Astrocyte (in vitro differentiated cells and primary cell): ENCODE results near the gene CD276. TPM values are rescaled to one million over a fixed set of nuclear protein-coding genes. Genes with fewer than 3 reads are reported as not detected.

Experiments used
- DNase-seq: peaks from one replicate; pipeline ENCODE4 v3.0.0-alpha.2; 2010; ENCODE audit warnings: low read depth
- FAIRE-seq: peaks from 2 replicates; lab custom pipeline; 2011; peaks lifted over from hg19 to GRCh38; lab: Jason Lieb, UNC
- H2AFZ ChIP-seq: 2 replicates; pipeline ENCODE4 v1.6.0; 2012; ENCODE audit warnings: low read depth, low read length, inconsistent platforms
- H3K27ac ChIP-seq: 2 replicates; pipeline ENCODE4 v1.5.1; 2011; ENCODE audit warnings: low read depth, low read length, inconsistent platforms
- H3K27me3 ChIP-seq: 2 replicates; pipeline ENCODE4 v1.6.0; 2011; ENCODE audit warnings: low read length, inconsistent platforms; ENCODE audit not compliant: insufficient read depth
- H3K36me3 ChIP-seq: 2 replicates; pipeline ENCODE4 v1.5.1; 2011; ENCODE audit warnings: low read length, inconsistent platforms; ENCODE audit not compliant: insufficient read depth
- H3K4me1 ChIP-seq: 2 replicates; pipeline ENCODE4 v1.5.1; 2011; ENCODE audit warnings: low read length, inconsistent platforms; ENCODE audit not compliant: insufficient read depth
- H3K4me2 ChIP-seq: 2 replicates; pipeline ENCODE4 v1.6.0; 2012; ENCODE audit warnings: low read length, inconsistent platforms
- H3K4me3 ChIP-seq: 2 replicates; pipeline ENCODE4 v1.5.1; 2011; ENCODE audit warnings: low read depth, mild to moderate bottlenecking, low read length, inconsistent platforms; ENCODE audit not compliant: insufficient read depth
- H3K79me2 ChIP-seq: 2 replicates; pipeline ENCODE4 v1.6.0; 2012; ENCODE audit warnings: mild to moderate bottlenecking, low read length, inconsistent platforms; ENCODE audit not compliant: insufficient read depth
- H3K9ac ChIP-seq: 2 replicates; pipeline ENCODE4 v1.6.0; 2012; ENCODE audit warnings: mild to moderate bottlenecking, low read length, inconsistent platforms
- H3K9me3 ChIP-seq: 2 replicates; pipeline ENCODE4 v1.5.1; 2012; ENCODE audit warnings: low read depth, mild to moderate bottlenecking, low read length, inconsistent platforms; ENCODE audit not compliant: insufficient read depth
- H4K20me1 ChIP-seq: 2 replicates; pipeline ENCODE4 v1.6.0; 2012; ENCODE audit warnings: low read length, inconsistent platforms; ENCODE audit not compliant: insufficient read depth
- H3K27ac Mint-ChIP-seq: one replicate; pipeline ENCODE4 v1.8.0; 2021; ENCODE audit warnings: mild to moderate bottlenecking, mixed read lengths; ENCODE audit not compliant: unreplicated experiment
- H3K27me3 Mint-ChIP-seq: one replicate; pipeline ENCODE4 v1.8.0; 2021; ENCODE audit warnings: low read depth, mixed read lengths; ENCODE audit not compliant: unreplicated experiment
- H3K36me3 Mint-ChIP-seq: one replicate; pipeline ENCODE4 v1.8.0; 2021; ENCODE audit warnings: low read depth, mixed read lengths; ENCODE audit not compliant: unreplicated experiment
- H3K4me1 Mint-ChIP-seq: one replicate; pipeline ENCODE4 v1.8.0; 2021; ENCODE audit warnings: low read depth, mixed read lengths; ENCODE audit not compliant: unreplicated experiment
- H3K4me3 Mint-ChIP-seq: one replicate; pipeline ENCODE4 v1.8.0; 2021; ENCODE audit warnings: mild to moderate bottlenecking, moderate library complexity, mixed read lengths; ENCODE audit not compliant: unreplicated experiment
- H3K9me3 Mint-ChIP-seq: one replicate; pipeline ENCODE4 v1.8.0; 2021; ENCODE audit warnings: mild to moderate bottlenecking, mixed read lengths; ENCODE audit not compliant: unreplicated experiment
- CTCF ChIP-seq: IDR thresholded peaks from 2 replicates; pipeline ENCODE4 v1.5.1; 2011; ENCODE audit warnings: low read depth, mild to moderate bottlenecking, inconsistent platforms, low read length, moderate library complexity; ENCODE audit not compliant: insufficient read depth
- EZH2 ChIP-seq: IDR thresholded peaks from 2 replicates; pipeline ENCODE4 v1.6.1; 2012; ENCODE audit warnings: mild to moderate bottlenecking, low read length, inconsistent platforms; ENCODE audit not compliant: insufficient read depth
- total RNA-seq: library from RNA; stranded (reverse); gene quantifications from 2 replicates; pipeline ENCODE4 v1.2.1, GENCODE V29; 2021

The CD276 gene
- total RNA-seq, 1 donor from 2014 or later, result 225 TPM

GRCh38 chr15:73691396-73691795, 7.2 kb downstream of the CD276 start:
- H2AFZ ChIP-seq, result no peak overlapping the region
- peaks cover 96% of the 10 kb centered on the region for H4K20me1 ChIP-seq
- peak overlapping the region; percentile 3 for H3K27ac ChIP-seq
- H3K4me1 ChIP-seq, result peaks cover 56% of the 10 kb centered on the region
- H3K4me1 Mint-ChIP-seq, result peaks cover 52% of the 10 kb centered on the region
- H3K27me3 Mint-ChIP-seq, result no peaks in the 10 kb centered on the region
- no peak overlapping the region for H3K27ac Mint-ChIP-seq
- no peaks in the 10 kb centered on the region for H3K27me3 ChIP-seq
- TF ChIP-seq EZH2 (no peak), CTCF (no peak)
- H3K79me2 ChIP-seq, result peaks cover 100% of the 10 kb centered on the region
- H3K4me2 ChIP-seq, result peak overlapping the region; percentile 47
- no peaks in the 10 kb centered on the region for H3K9me3 Mint-ChIP-seq
- no peaks in the 10 kb centered on the region for H3K9me3 ChIP-seq
- H3K36me3 ChIP-seq, result no peaks in the 10 kb centered on the region
- DNase-seq (peak; percentile 60), FAIRE-seq (no peak)
- H3K4me3 Mint-ChIP-seq, result no peak overlapping the region
- peaks cover 12% of the 10 kb centered on the region for H3K36me3 Mint-ChIP-seq
- H3K9ac ChIP-seq, result no peak overlapping the region
- H3K4me3 ChIP-seq, result no peak overlapping the region

- no peaks in the 10 kb centered on the region for H3K9me3 ChIP-seq
- H3K27ac ChIP-seq, result no peak overlapping the region
- H3K4me3 ChIP-seq, result no peak overlapping the region
- TF ChIP-seq CTCF (no peak), EZH2 (no peak)
- H3K9ac ChIP-seq, result no peak overlapping the region
- H3K4me1 ChIP-seq, result peaks cover 36% of the 10 kb centered on the region
- DNase-seq, result no peak
- no peaks in the 10 kb centered on the region for H3K27me3 ChIP-seq
- Mint-ChIP-seq H3K4me1 (peaks cover 50% of the 10 kb centered on the region), H3K9me3 (no peaks in the 10 kb centered on the region), H3K27ac (no peak overlapping the region), H3K4me3 (no peak overlapping the region), H3K36me3 (peaks cover 12% of the 10 kb centered on the region), H3K27me3 (no peaks in the 10 kb centered on the region)
- peaks cover 5% of the 10 kb centered on the region for H3K36me3 ChIP-seq
- H4K20me1 ChIP-seq, result peaks cover 96% of the 10 kb centered on the region
- FAIRE-seq, result no peak
- peaks cover 97% of the 10 kb centered on the region for H3K79me2 ChIP-seq
- H3K4me2 ChIP-seq, result peak overlapping the region; percentile 8
- H2AFZ ChIP-seq, result no peak overlapping the region
These were observed 10.2 kb downstream of the CD276 start for GRCh38 chr15:73694419-73694818.

GRCh38 chr15:73695773-73696640, 11.8 kb downstream of the CD276 start:
- Histone ChIP-seq H3K36me3 (peaks cover 5% of the 10 kb centered on the region), H3K79me2 (peaks cover 91% of the 10 kb centered on the region), H3K4me2 (peak overlapping the region; percentile 77), H3K9me3 (no peaks in the 10 kb centered on the region), H3K4me1 (peaks cover 31% of the 10 kb centered on the region), H3K27me3 (no peaks in the 10 kb centered on the region), H3K4me3 (no peak overlapping the region), H3K9ac (peak overlapping the region; percentile 59), H2AFZ (no peak overlapping the region), H4K20me1 (peaks cover 96% of the 10 kb centered on the region), H3K27ac (no peak overlapping the region)
- H3K4me3 Mint-ChIP-seq, result peak overlapping the region; percentile 4
- peak overlapping the region; percentile 54 for H3K27ac Mint-ChIP-seq
- no peaks in the 10 kb centered on the region for H3K9me3 Mint-ChIP-seq
- FAIRE-seq (no peak), DNase-seq (no peak)
- peaks cover 17% of the 10 kb centered on the region for H3K36me3 Mint-ChIP-seq
- TF ChIP-seq CTCF, result no peak
- TF ChIP-seq EZH2, result no peak
- H3K4me1 Mint-ChIP-seq, result peaks cover 52% of the 10 kb centered on the region
- H3K27me3 Mint-ChIP-seq, result no peaks in the 10 kb centered on the region
